ENCODE data around the gene PCGF6. TPM values are rescaled to one million over a fixed set of nuclear protein-coding genes. Genes with fewer than 3 reads are reported as not detected.
"Not testable (repeated sequence)": the region's sequence is repeated elsewhere in the genome, so short reads cannot be mapped to it uniquely, and the experiment has no call there.

Gene PCGF6
- total and polyA plus RNA-seq, 2 donors (not counting 1 experiment from before 2014, with no cell fraction given): 3.5 to 7.4 TPM

DNA sequence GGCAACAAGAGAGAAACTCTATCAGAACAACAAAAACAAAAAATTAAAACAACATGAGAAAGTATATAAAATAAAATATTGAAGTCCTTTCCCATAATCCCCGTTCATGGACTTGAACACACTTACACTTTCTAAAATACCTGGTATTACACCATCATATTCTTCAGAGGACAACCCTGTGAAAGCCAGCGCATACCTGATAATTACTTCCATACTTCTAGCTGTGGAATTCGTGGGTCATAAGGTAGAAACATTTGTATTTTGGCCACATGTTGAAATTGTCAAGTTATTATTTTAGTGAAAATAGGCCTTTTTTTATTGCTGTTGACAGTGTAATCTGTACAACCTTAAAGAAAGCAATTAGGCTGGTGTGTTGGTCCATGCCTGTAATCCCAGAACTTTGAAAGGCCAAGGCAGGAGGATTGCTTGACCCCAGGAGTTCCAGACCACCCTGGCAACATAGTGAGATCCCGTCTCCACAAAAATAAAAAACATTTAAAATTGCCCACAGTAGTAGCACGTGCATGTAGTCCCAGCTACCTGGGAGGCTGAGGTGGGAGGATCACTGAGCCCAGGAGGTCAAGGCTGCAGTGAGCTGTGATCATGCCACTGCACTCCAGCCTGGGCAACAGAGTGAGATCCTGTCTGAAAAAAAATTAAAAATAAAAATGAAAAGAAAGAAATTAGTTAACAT, 5.1 kb upstream of the PCGF6 start:
- TF ChIP-seq CTCF (IDR thresholded peaks at IDR 0.05) (no peak), EZH2 (IDR thresholded peaks at IDR 0.05; ENCODE audit: borderline replicate concordance, insufficient read depth, low read depth, low read length, poor library complexity, severe bottlenecking) (no peak)
- H3K4me1 ChIP-seq (ENCODE audit: control insufficient read depth in 2 of 2, insufficient read depth in 2 of 2, low read length in 2 of 2): peaks cover 4 to 7% of the 10 kb centered on the region in 2 donors
- H3K27me3 ChIP-seq (replicated peaks in 1 of 4; ENCODE audit: control extremely low read depth in 1 of 4, control insufficient read depth in 3 of 4, insufficient read depth in 4 of 4, low read length in 3 of 4): no peaks in the 10 kb centered on the region
- ChIA-PET CTCF (no interaction called here), POLR2A (interaction anchor here (0.6 kb wide), 1 partner anchor 11 kb away, joined by 4 read pairs; no protein-coding TSS in a partner anchor)
- H4K20me1 ChIP-seq (ENCODE audit: control insufficient read depth, insufficient read depth, low read length, poor library complexity, severe bottlenecking): no peaks in the 10 kb centered on the region
- WGBS (ENCODE audit: insufficient coverage): 83% methylated on average over 1 of the region's 5 CpGs
- H3K9me3 ChIP-seq (ENCODE audit: control extremely low read depth in 1 of 3, control insufficient read depth in 2 of 3, insufficient read depth in 1 of 3, low read length in 2 of 3): no peaks in the 10 kb centered on the region
- H3K4me2 ChIP-seq (replicated peaks; ENCODE audit: low read depth, low read length, poor library complexity, severe bottlenecking): no peak overlapping the region
- no peak overlapping the region for H3K27ac Mint-ChIP-seq
- H3K4me3 Mint-ChIP-seq: no peak overlapping the region
- no peaks in the 10 kb centered on the region for H3K36me3 ChIP-seq (replicated peaks in 1 of 2; ENCODE audit: control extremely low read depth in 1 of 2, control insufficient read depth in 1 of 2, extremely low read depth in 1 of 2, insufficient read depth in 2 of 2, low read length in 1 of 2)
- no peaks in the 10 kb centered on the region for H3K27me3 Mint-ChIP-seq
- ATAC-seq (ENCODE audit: low read depth) (no peak), DNase-seq (no peak)
- no peak overlapping the region for H3K27ac ChIP-seq (ENCODE audit: low read length in 2 of 2)
- no peak overlapping the region for H3K9ac ChIP-seq (ENCODE audit: low read length)
- peaks cover 4% of the 10 kb centered on the region for H3K4me1 Mint-ChIP-seq
- H3K79me2 ChIP-seq (ENCODE audit: control insufficient read depth, insufficient read depth, low read length): peaks cover 5% of the 10 kb centered on the region
- intact Hi-C loops (cut with micrococcal nuclease): no loop called here
- no peaks in the 10 kb centered on the region for H3K9me3 Mint-ChIP-seq (ENCODE audit: insufficient read depth)
- no peak overlapping the region for H3K4me3 ChIP-seq (ENCODE audit: control extremely low read depth in 1 of 5, extremely low read depth in 1 of 5, insufficient read depth in 1 of 5, low read depth in 2 of 5, low read length in 4 of 5)
- no peak overlapping the region for H2AFZ ChIP-seq (ENCODE audit: insufficient read depth, low read depth, low read length, poor library complexity, severe bottlenecking)

- H3K36me3 ChIP-seq (replicated peaks in 1 of 2; ENCODE audit: control extremely low read depth in 1 of 2, control insufficient read depth in 1 of 2, extremely low read depth in 1 of 2, insufficient read depth in 2 of 2, low read length in 1 of 2); intact Hi-C loops (cut with micrococcal nuclease); CTCF ChIA-PET; H3K4me3 Mint-ChIP-seq; H3K27ac ChIP-seq (ENCODE audit: low read length in 2 of 2); H3K9ac ChIP-seq (ENCODE audit: low read length); H3K27me3 Mint-ChIP-seq; DNase-seq; H3K4me2 ChIP-seq (replicated peaks; ENCODE audit: low read depth, low read length, poor library complexity, severe bottlenecking); H3K4me1 Mint-ChIP-seq; ATAC-seq (ENCODE audit: low read depth); H3K9me3 ChIP-seq (ENCODE audit: control extremely low read depth in 1 of 3, control insufficient read depth in 2 of 3, insufficient read depth in 1 of 3, low read length in 2 of 3); H3K4me3 ChIP-seq (ENCODE audit: control extremely low read depth in 1 of 5, extremely low read depth in 1 of 5, insufficient read depth in 1 of 5, low read depth in 2 of 5, low read length in 4 of 5); H4K20me1 ChIP-seq (ENCODE audit: control insufficient read depth, insufficient read depth, low read length, poor library complexity, severe bottlenecking); H3K27ac Mint-ChIP-seq; H2AFZ ChIP-seq (ENCODE audit: insufficient read depth, low read depth, low read length, poor library complexity, severe bottlenecking); H3K27me3 ChIP-seq (replicated peaks in 1 of 4; ENCODE audit: control extremely low read depth in 1 of 4, control insufficient read depth in 3 of 4, insufficient read depth in 4 of 4, low read length in 3 of 4); POLR2A ChIA-PET; H3K9me3 Mint-ChIP-seq (ENCODE audit: insufficient read depth): not testable (repeated sequence)
- WGBS (ENCODE audit: insufficient coverage): 100% methylated on average over 2 of the region's 4 CpGs
- peaks cover 9 to 13% of the 10 kb centered on the region in 2 donors for H3K4me1 ChIP-seq (ENCODE audit: control insufficient read depth in 2 of 2, insufficient read depth in 2 of 2, low read length in 2 of 2)
- peaks cover 18% of the 10 kb centered on the region for H3K79me2 ChIP-seq (ENCODE audit: control insufficient read depth, insufficient read depth, low read length)
Measured at GRCh38 chr10:103354567-103354966, 3.6 kb upstream of the PCGF6 start.

All from B cell (primary cell).